HL-60 (cell line): ENCODE results near the gene SLC2A2.

Experiments
- DNase-seq, 2 experiments: peaks; one replicate each; pipeline ENCODE4 v3.0.0-alpha.2; 2010 to 2020; ENCODE audit warnings: low read depth in 1 of 2, low spot score in 1 of 2
- H3K27ac ChIP-seq: fragments of 250-450 bp; sonication (Bioruptor Pico); replicated peaks from 2 replicates; pipeline ENCODE4 v1.5.1; 2020; ENCODE audit warnings: mild to moderate bottlenecking, moderate library complexity
- H3K27me3 ChIP-seq: fragments of 250-450 bp; sonication (Bioruptor Pico); 2 replicates; pipeline ENCODE4 v1.5.1; 2021; ENCODE audit warnings: mild to moderate bottlenecking, moderate library complexity; ENCODE audit not compliant: insufficient read depth, poor library complexity, severe bottlenecking
- H3K4me3 ChIP-seq: replicated peaks from 2 replicates; pipeline ENCODE4 v1.5.1; 2011; ENCODE audit warnings: mild to moderate bottlenecking, control low read depth, low read length; ENCODE audit not compliant: insufficient read depth
- GABPA ChIP-seq: IDR thresholded peaks from 2 replicates; pipeline ENCODE4 v1.6.1; 2012; ENCODE audit warnings: low read depth
- POLR2AphosphoS5 ChIP-seq: IDR thresholded peaks from 2 replicates; pipeline ENCODE4 v1.6.1; 2012; ENCODE audit warnings: low read depth
- REST ChIP-seq: IDR thresholded peaks from 2 replicates; pipeline ENCODE4 v1.6.1; 2012; ENCODE audit warnings: low read depth; ENCODE audit not compliant: insufficient replicate concordance
- SPI1 ChIP-seq: IDR thresholded peaks from 2 replicates; pipeline ENCODE4 v1.6.1; 2012; ENCODE audit warnings: low read depth, mild to moderate bottlenecking, borderline replicate concordance
- TF ChIP-seq, protein P1 (sequence below): IDR thresholded peaks from one replicate; pipeline ENCODE4 v1.5.1; 2011; ENCODE audit warnings: low read length, control low read depth, inconsistent platforms; ENCODE audit not compliant: insufficient read depth

The SLC2A2 gene

GRCh38 chr3:171057072-171057471, 30.6 kb upstream of the SLC2A2 start:
- no peak overlapping the region for H3K27ac ChIP-seq
- H3K4me3 ChIP-seq = no peak overlapping the region
- TF ChIP-seq POLR2AphosphoS5 (no peak), REST (no peak), SPI1 (no peak), GABPA (no peak)
- TF ChIP-seq, protein P1, sequence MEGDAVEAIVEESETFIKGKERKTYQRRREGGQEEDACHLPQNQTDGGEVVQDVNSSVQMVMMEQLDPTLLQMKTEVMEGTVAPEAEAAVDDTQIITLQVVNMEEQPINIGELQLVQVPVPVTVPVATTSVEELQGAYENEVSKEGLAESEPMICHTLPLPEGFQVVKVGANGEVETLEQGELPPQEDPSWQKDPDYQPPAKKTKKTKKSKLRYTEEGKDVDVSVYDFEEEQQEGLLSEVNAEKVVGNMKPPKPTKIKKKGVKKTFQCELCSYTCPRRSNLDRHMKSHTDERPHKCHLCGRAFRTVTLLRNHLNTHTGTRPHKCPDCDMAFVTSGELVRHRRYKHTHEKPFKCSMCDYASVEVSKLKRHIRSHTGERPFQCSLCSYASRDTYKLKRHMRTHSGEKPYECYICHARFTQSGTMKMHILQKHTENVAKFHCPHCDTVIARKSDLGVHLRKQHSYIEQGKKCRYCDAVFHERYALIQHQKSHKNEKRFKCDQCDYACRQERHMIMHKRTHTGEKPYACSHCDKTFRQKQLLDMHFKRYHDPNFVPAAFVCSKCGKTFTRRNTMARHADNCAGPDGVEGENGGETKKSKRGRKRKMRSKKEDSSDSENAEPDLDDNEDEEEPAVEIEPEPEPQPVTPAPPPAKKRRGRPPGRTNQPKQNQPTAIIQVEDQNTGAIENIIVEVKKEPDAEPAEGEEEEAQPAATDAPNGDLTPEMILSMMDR = no peak
- DNase-seq = no peak
- H3K27me3 ChIP-seq = peaks cover 6% of the 10 kb centered on the region

DNA sequence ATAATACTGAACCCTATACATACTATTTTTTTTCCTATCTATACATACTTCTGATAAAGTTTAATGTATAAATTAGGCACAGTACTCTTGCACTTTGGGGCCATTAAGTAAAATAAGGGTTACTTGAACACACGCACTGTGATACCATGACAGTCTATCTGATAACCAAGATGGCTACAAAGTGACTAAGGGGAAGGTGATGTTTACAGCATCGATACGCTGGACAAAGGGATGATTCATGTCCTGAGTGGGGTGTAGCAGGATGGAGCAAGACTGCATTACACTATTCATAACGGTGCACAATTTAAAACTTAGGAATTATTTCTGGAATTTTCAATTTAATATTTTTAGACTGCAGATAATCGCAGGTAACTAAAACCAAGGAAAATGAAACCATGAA, 30.0 kb upstream of the SLC2A2 start:
- no peak for DNase-seq
- Histone ChIP-seq H3K27ac (no peak overlapping the region), H3K4me3 (no peak overlapping the region), H3K27me3 (peaks cover 2% of the 10 kb centered on the region)
- TF ChIP-seq REST (no peak), SPI1 (no peak), POLR2AphosphoS5 (no peak), GABPA (no peak)
- TF ChIP-seq, protein P1 = no peak

GRCh38 chr3:171055336-171056178, 29.0 kb upstream of the SLC2A2 start:
- no peak for DNase-seq
- no peak overlapping the region for H3K27ac ChIP-seq
- H3K4me3 ChIP-seq = no peak overlapping the region
- peaks cover 2% of the 10 kb centered on the region for H3K27me3 ChIP-seq
- no peak for TF ChIP-seq GABPA
- no peak for TF ChIP-seq POLR2AphosphoS5
- TF ChIP-seq SPI1 = no peak
- TF ChIP-seq, protein P1 = no peak
- TF ChIP-seq REST = no peak
